ENCODE data around the gene CCDC92B.
A peak's percentile ranks its signal among the peaks of the same experiment; 100 is the strongest.

The CCDC92B gene

DNA sequence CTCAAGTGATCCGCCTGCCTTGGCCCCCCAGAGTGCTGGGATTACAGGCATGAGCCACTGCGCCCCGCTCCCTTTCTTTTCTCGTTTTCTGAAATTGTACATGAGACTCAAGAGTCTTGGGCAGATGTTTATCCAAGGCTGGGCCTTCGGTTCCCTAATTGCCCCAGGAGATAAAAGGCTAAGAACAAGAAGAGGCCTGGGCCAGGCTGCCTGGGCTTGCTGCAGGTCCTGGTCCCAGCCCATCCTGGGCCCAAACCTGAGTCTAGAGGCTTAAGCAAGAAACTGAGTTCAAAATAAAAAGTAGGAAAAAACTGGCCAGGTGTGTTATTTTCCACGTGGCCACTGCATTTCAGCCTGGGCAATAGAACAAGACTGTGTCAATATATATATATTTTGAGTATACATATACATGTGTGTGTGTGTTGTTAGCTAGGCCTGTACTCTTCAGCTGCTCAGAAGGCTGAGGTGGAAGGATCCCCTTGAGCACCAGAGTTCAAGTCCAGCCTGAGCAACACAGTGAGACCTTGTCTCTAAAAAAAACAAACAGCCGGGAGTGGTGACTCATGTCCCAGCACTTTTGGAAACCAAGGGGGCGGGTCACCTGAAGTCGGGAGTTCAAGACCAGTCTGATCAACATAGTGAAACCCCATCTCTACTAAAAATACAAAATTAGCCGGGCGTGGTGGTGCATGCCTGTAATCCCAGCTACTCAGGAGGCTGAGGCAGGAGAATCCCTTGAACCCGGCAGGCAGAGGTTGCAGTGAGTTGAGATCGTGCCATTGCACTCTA lies 31.1 kb downstream of the CCDC92B start:
- no peak for DNase-seq

DNA sequence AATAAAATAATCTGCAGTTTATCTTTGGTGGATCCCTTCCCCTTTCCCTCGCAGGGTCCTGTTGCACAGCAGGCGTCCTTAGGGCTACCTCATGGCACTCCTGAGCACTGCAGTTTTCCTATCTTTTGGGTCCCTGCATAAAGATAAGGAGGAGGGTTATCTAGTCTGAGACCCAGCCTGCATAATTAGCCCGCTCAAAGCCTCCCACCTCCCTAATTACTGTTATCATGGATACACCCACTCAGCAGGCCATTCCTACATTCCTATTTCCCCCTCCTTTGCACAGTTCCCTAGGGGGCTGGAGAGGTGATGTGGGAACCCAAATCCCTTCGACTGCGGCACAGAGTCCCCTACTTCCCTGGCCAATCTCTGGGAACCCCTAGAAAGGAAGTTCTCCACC lies 32.8 kb downstream of the CCDC92B start:
- no peak for DNase-seq

DNA sequence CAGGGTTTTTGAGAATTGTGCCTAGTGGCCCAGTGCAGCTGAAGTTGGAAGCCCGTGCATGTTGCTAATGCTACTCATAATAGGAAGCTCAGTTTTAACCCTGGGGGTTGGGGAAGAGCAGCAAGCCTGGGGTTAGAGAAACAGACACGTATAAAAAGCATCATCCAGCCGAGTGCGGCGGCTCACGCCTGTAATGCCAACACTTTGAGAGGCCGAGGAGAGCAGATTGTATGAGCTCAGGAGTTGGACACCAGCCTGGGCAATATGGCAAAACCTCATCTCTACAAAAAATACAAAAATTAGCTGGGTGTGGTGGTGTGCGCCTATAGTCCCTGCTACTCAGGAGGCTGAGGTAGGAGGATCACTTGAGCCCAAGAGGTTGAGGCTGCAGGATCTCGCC lies 35.6 kb downstream of the CCDC92B start:
- DNase-seq = no peak

GRCh38 chr17:2712300-2713043 lies 37.0 kb downstream of the CCDC92B start:
- no peak for DNase-seq

GRCh38 chr17:2711608-2712299 lies 37.7 kb downstream of the CCDC92B start, which contains the start of gene CLUH:
CLUH (minus strand) TSS chr17:2711764; CDS start chr17:2711661, 103 bp downstream.
- DNase-seq = peak; percentile 95

DNA sequence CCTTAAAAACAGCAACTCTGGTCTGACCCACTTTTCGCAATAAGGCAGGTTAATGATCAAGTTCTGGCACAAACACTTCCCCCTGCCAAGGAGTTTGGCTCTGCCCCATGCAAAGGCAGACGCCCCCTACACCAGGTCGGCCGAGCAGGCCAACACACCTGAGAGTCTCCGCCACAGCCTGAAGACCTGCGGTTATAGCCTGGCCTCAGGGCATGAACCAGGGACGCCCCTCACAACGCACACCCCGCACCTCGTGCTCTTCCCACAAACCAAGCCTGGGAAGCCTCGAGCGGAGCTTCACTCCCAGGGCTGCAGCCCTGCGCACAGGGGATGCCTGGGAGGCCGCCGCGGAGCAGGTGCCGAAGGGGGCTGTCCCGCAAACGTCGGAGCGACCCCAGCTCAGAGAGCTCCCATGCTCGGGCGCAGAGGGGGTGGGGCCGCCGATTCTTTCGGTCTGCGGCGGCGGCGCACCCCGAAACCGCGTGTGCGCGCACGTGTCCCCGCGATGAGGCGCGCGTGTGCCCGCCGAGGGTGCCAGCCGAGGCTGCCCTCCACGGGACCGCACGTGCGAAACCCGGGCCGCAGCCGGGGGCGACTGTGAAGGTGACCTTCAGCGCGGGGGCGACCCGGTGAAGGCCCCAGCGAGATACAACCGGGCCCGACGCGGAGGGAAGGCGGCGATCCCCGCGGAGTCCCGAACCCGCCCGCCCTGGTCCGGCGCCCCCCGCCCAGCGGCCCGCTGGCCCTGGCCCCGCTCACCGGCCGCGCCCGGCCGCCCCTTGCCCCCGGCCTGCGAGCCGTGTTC lies 38.4 kb downstream of the CCDC92B start:
- DNase-seq = peak; percentile 58

- DNase-seq = peak; percentile 28
Observed at GRCh38 chr17:2710071-2710802, 39.2 kb downstream of the CCDC92B start.

GRCh38 chr17:2709183-2709661 lies 40.2 kb downstream of the CCDC92B start:
- DNase-seq = peak; percentile 71

GRCh38 chr17:2708585-2709182 lies 40.8 kb downstream of the CCDC92B start:
- no peak for DNase-seq

- DNase-seq = no peak
Observed at GRCh38 chr17:2707721-2708584, 41.5 kb downstream of the CCDC92B start.

GRCh38 chr17:2706911-2707510 lies 42.4 kb downstream of the CCDC92B start:
- DNase-seq = no peak

DNA sequence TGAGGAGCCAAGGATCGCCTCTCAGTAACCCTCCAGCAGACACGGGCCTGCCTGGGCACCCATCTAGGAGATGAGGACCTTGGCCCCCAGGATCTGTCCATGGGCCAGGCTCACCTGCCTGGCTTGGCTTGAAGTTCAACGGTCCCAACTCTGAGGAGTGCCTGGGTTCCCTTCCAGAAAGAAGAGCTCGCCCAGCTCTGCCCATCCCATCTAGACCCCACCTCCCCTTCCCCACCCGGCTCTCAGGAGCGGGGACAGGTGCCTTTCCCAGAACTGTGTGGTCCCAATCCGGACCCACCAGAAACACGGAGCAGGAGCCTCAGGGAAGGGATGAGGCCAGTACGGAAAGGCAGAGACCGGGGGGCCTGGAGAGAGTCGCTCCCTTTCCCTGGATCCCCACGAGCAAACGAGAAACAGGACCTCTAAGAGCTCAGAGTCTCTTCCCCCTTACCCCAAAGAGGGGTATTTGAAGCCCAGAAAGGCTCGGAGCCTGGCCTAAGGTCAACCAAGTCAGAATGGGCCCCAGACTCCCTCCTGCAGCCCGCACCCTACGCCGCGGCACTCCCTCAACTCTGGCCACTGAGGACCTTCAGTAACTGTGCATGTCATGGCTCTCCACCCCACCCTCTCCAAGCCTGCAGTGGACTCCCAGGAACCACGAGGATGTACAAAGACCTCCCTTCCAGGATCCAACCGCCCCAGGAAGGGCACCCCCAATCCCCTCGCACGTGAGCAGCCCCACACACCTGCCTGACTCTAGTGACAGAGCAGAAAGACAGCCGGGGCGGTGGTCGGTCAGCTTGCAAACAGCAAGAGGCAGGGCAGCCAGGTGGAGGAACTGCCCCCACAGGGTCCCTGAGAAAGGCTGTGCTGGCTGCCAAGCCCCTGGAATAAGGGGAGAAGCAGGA lies 43.3 kb downstream of the CCDC92B start:
- DNase-seq = no peak

GRCh38 chr17:2705263-2705662 lies 44.2 kb downstream of the CCDC92B start:
- DNase-seq = no peak

- DNase-seq = no peak
Observed at GRCh38 chr17:2704890-2705248, 44.6 kb downstream of the CCDC92B start.

DNA sequence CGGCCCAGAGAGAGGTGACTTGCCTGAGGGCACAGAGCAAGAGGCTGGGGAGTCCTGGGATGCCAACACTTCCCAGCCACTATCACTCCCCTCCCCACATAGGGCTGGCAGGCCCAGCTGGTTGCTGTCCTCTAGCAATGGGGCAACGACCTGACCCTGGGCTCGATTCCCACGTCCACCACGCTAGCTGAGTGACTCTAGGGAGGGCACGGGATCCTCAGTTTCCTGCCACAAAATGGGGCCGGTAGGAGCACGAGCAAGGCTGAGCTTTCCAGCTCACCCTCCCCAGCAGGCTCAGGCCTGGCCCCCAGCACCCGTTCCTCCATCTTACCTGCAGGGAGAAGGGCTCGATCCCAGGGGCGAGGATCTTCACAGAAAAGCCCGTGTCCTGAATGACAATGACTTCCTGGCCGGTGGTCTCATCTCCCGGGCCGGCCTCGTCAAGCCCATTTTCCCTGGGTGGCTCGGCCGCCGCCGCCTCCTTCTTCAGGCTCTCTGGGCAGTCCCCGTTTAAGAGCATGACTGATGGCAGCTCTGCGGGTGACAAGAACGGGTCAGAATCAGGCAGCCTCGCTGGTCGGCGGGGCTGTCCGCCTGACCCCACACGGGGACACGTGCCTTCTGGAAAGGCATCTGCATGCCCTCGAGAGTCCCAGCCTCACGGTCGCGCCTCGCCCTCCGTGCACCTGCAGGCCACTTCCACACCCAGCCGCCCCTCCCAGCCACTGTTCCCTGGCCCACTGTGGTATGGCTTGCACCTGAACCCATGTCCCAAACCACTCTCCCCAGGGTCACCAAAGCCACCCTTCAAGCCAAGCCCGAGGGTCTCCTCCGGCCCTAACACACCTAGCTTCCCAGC lies 45.2 kb downstream of the CCDC92B start:
- DNase-seq = no peak

DNA sequence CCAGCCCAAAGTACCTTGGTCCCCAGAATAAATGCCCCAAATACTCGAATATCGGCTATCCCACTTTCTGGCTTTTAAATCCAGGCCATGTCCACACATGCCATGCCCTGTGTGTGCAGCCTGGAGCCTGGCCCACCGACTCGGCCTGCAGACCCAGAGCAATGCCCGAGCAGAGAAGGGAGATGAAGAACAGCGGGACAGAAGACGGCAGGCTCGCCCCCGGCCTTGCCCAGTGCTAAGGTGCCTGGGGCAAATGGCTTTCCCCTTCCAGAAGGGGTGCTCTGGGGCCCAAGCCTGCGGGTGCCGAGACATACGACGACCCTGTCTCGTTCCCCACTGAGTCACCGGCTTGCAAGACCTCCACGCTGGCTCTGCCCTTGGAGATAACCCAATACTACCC lies 45.8 kb downstream of the CCDC92B start:
- no peak for DNase-seq

DNA sequence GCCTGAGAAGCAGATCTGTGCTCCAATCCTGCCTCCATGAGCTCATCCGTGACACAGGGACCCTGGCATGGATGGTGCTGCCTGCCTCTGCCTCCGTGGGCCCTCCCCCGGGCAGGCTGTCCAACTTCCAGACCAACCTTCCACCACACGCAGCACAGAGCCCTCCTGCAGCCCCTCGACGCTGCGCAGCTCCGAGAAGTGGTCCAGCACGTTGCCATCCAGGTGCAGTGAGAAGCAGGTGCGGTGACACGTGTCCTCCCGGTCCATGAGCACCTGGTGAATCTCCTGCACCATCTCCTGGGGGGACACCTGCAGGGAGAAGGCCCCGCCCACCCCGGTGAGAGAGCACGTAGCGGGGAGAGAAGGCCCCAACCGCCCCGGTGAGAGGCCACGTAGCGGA lies 46.3 kb downstream of the CCDC92B start:
- no peak for DNase-seq
